CD14-positive monocyte (primary cell): ENCODE results near the gene RREB1. TPM values are rescaled to one million over a fixed set of nuclear protein-coding genes. Genes with fewer than 3 reads are reported as not detected.

ENCODE experiments used
- DNase-seq, 3 donors: peaks; one replicate each; pipeline ENCODE4 v3.0.0-alpha.2; 2011 to 2022
- H2AFZ ChIP-seq: 2 replicates; pipeline ENCODE4 v1.6.0; 2012; ENCODE audit warnings: mild to moderate bottlenecking, low read depth, low read length, inconsistent platforms; ENCODE audit not compliant: insufficient read depth, poor library complexity, severe bottlenecking
- H3K27ac ChIP-seq, 2 donors: 1 replicate in 1 of 2; 2 replicates in 1 of 2; pipeline ENCODE4 v1.5.1; 2012 to 2013; ENCODE audit warnings: low read length in 2 of 2, control low read depth in 1 of 2, inconsistent platforms in 1 of 2, low read depth in 1 of 2, mild to moderate bottlenecking in 1 of 2
- H3K27me3 ChIP-seq, 2 donors: one replicate each; pipeline versions ENCODE4 v1.6.0 to v1.6.1; 2011 to 2013; ENCODE audit warnings: low read length in 2 of 2; ENCODE audit not compliant: control insufficient read depth in 2 of 2, insufficient read depth in 2 of 2
- H3K36me3 ChIP-seq, 2 donors: replicated peaks in 1 of 2; 1 replicate in 1 of 2; 2 replicates in 1 of 2; pipeline versions ENCODE4 v1.5.1 to v1.6.1; 2012 to 2013; ENCODE audit warnings: low read length in 2 of 2, control low read depth in 1 of 2, inconsistent platforms in 1 of 2, mild to moderate bottlenecking in 1 of 2; ENCODE audit not compliant: insufficient read depth in 2 of 2, control insufficient read depth in 1 of 2
- H3K4me1 ChIP-seq, 2 donors: 1 replicate in 1 of 2; 2 replicates in 1 of 2; pipeline versions ENCODE4 v1.5.1 to v1.6.1; 2012 to 2013; ENCODE audit warnings: low read length in 2 of 2, control low read depth in 1 of 2, inconsistent platforms in 1 of 2, mild to moderate bottlenecking in 1 of 2, moderate library complexity in 1 of 2; ENCODE audit not compliant: insufficient read depth in 2 of 2, control insufficient read depth in 1 of 2
- H3K4me2 ChIP-seq: replicated peaks from 2 replicates; pipeline ENCODE3; 2012; ENCODE audit warnings: low read length, moderate library complexity, mild to moderate bottlenecking; ENCODE audit not compliant: poor library complexity, severe bottlenecking; ENCODE audit errors: extremely low read depth
- H3K4me3 ChIP-seq, 3 experiments: fragments of 200-600 bp in 1 of 3; sonication (generic) in 1 of 3; replicated peaks in 1 of 3; 1 replicate in 2 of 3; 2 replicates in 1 of 3; pipeline ENCODE4 v1.5.1; 2011 to 2013; ENCODE audit warnings: low read length in 3 of 3, mild to moderate bottlenecking in 3 of 3, control low read depth in 2 of 3, low read depth in 2 of 3, inconsistent platforms in 1 of 3, moderate library complexity in 1 of 3
- H3K79me2 ChIP-seq: 2 replicates; pipeline ENCODE4 v1.6.0; 2012; ENCODE audit warnings: mild to moderate bottlenecking, control low read depth, inconsistent platforms, low read length, moderate library complexity; ENCODE audit not compliant: insufficient read depth
- H3K9ac ChIP-seq: 2 replicates; pipeline ENCODE4 v1.6.0; 2017; ENCODE audit warnings: low read length, mild to moderate bottlenecking; ENCODE audit not compliant: insufficient read depth, poor library complexity, severe bottlenecking
- H3K9me3 ChIP-seq, 2 donors: replicated peaks in 1 of 2; 1 replicate in 1 of 2; 2 replicates in 1 of 2; pipeline versions ENCODE4 v1.5.1 to v1.6.1; 2012 to 2013; ENCODE audit warnings: low read length in 2 of 2, control low read depth in 1 of 2; ENCODE audit not compliant: control insufficient read depth in 1 of 2, insufficient read depth in 1 of 2
- H4K20me1 ChIP-seq: 2 replicates; pipeline ENCODE4 v1.6.0; 2012; ENCODE audit warnings: mild to moderate bottlenecking, low read length, control low read depth, moderate library complexity; ENCODE audit not compliant: insufficient read depth
- H3K27ac Mint-ChIP-seq, 7 donors: one replicate each; pipeline ENCODE4 v1.8.0; 2020; ENCODE audit warnings: mild to moderate bottlenecking in 7 of 7, mixed read lengths in 7 of 7, moderate library complexity in 6 of 7, inconsistent platforms in 2 of 7
- H3K27me3 Mint-ChIP-seq, 3 donors: one replicate each; pipeline ENCODE4 v1.8.0; 2021 to 2022; ENCODE audit warnings: low read depth in 3 of 3, mild to moderate bottlenecking in 3 of 3, mixed read lengths in 3 of 3, moderate library complexity in 3 of 3, inconsistent platforms in 1 of 3
- H3K36me3 Mint-ChIP-seq, 2 donors: one replicate each; pipeline ENCODE4 v1.8.0; 2020; ENCODE audit warnings: mixed read lengths in 2 of 2, inconsistent platforms in 1 of 2, mild to moderate bottlenecking in 1 of 2
- H3K4me1 Mint-ChIP-seq: one replicate; pipeline ENCODE4 v1.8.0; 2020; ENCODE audit warnings: mild to moderate bottlenecking, mixed read lengths
- H3K4me3 Mint-ChIP-seq, 2 donors: one replicate each; pipeline ENCODE4 v1.8.0; 2020; ENCODE audit warnings: mild to moderate bottlenecking in 2 of 2, mixed read lengths in 2 of 2, moderate library complexity in 1 of 2
- H3K9me3 Mint-ChIP-seq, 7 donors: one replicate each; pipeline ENCODE4 v1.8.0; 2020 to 2022; ENCODE audit warnings: mixed read lengths in 7 of 7, mild to moderate bottlenecking in 6 of 7, moderate library complexity in 6 of 7, inconsistent platforms in 2 of 7
- WGBS: methylation state at CpG from one replicate; pipeline ENCODE4 v1.1.5; 2013; ENCODE audit warnings: missing lambda C conversion rate; ENCODE audit not compliant: insufficient coverage; 5-methylcytosine and 5-hydroxymethylcytosine counted together
- intact Hi-C, 2 donors: fragments of 100-400 bp; cut with micrococcal nuclease; formaldehyde crosslinking; loops; one replicate each; pipeline versions ENCODE4 v1.15.0 to v1.15.1; 2023
- polyA plus RNA-seq, 3 donors: library from polyadenylated mRNA; depleted of rRNA in 1 of 3; unstranded in 2 of 3; stranded (reverse) in 1 of 3; fragments of 300-500 nt in 2 of 3; fragments of >200 nt in 1 of 3; fragmentation: Illumina TruSeq in 2 of 3; gene quantifications; 1 replicate in 2 of 3; 2 replicates in 1 of 3; pipeline ENCODE4 v1.2.3, GENCODE V29; 2012 to 2021
- TF ChIP-seq, protein P1 (sequence below): fragments of 200-600 bp; IDR thresholded peaks from one replicate; pipeline ENCODE4 v1.8.0; 2022; ENCODE audit warnings: antibody characterized with exemption, mild to moderate bottlenecking

The RREB1 gene
- polyA plus RNA-seq, 3 donors: 2.1 to 15.3 (median 5.6) TPM

DNA sequence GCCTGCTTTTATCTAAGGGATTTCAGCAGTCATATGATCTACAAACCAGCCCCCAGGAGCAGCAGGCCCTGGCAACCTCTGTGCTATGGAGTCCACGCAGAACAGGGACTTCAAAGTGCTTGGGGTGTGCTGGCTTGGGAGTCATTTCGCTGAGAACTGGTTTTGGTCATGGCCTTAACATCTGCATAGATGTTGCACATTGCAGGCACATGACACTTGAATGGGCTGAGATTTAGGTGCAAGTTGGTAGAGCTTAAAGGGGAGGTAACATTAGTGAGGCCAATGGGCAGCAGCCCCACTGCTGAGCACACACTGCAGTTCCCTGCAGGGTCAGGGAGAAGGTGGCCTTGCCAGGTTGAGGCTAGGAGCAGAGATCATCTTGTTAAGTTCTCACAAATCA lies 43.6 kb downstream of the RREB1 start:
- peaks cover 43 to 58% of the 10 kb centered on the region in 2 donors for H3K4me1 ChIP-seq
- Mint-ChIP-seq H3K4me3 (no peak overlapping the region), H3K36me3 (peaks cover 14 to 29% of the 10 kb centered on the region in 2 donors)

DNA sequence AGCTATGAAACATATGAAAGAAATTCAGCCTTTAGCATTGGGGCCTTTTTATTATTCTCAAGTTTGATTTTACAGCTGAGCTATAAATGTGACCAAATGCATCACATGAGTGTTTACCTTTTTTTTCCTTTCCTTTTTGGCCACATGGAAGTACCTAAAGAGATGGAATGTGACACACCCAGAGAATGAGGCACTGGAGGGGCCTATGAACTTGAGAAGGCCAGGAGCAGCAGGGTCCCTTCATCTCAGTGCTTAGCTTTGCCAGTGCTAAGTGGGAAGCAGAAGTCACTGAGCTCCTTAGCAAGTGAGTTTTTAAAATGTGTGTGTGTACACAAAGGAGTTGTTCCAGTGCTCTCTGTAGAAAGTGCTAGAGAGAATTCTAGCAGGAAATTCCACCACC lies 44.7 kb downstream of the RREB1 start:
- Histone ChIP-seq H3K4me2 (no peak overlapping the region), H4K20me1 (peaks cover 99% of the 10 kb centered on the region), H3K27ac (peak overlapping the region in 1 of 2 donors; percentile 92), H3K36me3 (no peaks in the 10 kb centered on the region), H3K9ac (no peak overlapping the region), H3K4me1 (peaks cover 37 to 58% of the 10 kb centered on the region in 2 donors), H3K4me3 (no peak overlapping the region), H2AFZ (no peak overlapping the region), H3K9me3 (no peaks in the 10 kb centered on the region), H3K79me2 (peaks cover 100% of the 10 kb centered on the region), H3K27me3 (no peaks in the 10 kb centered on the region)
- Mint-ChIP-seq H3K27me3 (peaks cover 0 to 1% (median 1%) of the 10 kb centered on the region in 3 donors), H3K36me3 (peaks cover 14 to 33% of the 10 kb centered on the region in 2 donors), H3K4me3 (no peak overlapping the region), H3K9me3 (no peaks in the 10 kb centered on the region), H3K4me1 (peaks cover 77% of the 10 kb centered on the region), H3K27ac (peak overlapping the region; percentile 41 to 95 (median 73))
- intact Hi-C loops: no loop called here
- TF ChIP-seq, protein P1, sequence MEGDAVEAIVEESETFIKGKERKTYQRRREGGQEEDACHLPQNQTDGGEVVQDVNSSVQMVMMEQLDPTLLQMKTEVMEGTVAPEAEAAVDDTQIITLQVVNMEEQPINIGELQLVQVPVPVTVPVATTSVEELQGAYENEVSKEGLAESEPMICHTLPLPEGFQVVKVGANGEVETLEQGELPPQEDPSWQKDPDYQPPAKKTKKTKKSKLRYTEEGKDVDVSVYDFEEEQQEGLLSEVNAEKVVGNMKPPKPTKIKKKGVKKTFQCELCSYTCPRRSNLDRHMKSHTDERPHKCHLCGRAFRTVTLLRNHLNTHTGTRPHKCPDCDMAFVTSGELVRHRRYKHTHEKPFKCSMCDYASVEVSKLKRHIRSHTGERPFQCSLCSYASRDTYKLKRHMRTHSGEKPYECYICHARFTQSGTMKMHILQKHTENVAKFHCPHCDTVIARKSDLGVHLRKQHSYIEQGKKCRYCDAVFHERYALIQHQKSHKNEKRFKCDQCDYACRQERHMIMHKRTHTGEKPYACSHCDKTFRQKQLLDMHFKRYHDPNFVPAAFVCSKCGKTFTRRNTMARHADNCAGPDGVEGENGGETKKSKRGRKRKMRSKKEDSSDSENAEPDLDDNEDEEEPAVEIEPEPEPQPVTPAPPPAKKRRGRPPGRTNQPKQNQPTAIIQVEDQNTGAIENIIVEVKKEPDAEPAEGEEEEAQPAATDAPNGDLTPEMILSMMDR: no peak
- no peak for DNase-seq

More for the DNA sequence above, 43.6 kb downstream of the RREB1 start:
- Mint-ChIP-seq H3K27ac (peak overlapping the region in 4 of 7 donors; percentile 5 to 48 (median 41)), H3K9me3 (no peaks in the 10 kb centered on the region), H3K4me1 (peaks cover 77% of the 10 kb centered on the region), H3K27me3 (peaks cover 0 to 1% (median 1%) of the 10 kb centered on the region in 3 donors)
- Histone ChIP-seq H3K27ac (peak overlapping the region in 1 of 2 donors; percentile 92), H3K4me2 (no peak overlapping the region), H2AFZ (no peak overlapping the region), H4K20me1 (peaks cover 99% of the 10 kb centered on the region), H3K79me2 (peaks cover 100% of the 10 kb centered on the region), H3K27me3 (no peaks in the 10 kb centered on the region), H3K4me3 (no peak overlapping the region), H3K9ac (no peak overlapping the region), H3K36me3 (no peaks in the 10 kb centered on the region), H3K9me3 (no peaks in the 10 kb centered on the region)
- intact Hi-C loops: no loop called here
- TF ChIP-seq, protein P1: no peak
- DNase-seq: no peak
- WGBS: 85% methylated on average over 2 of the region's 2 CpGs
